NCI-H2196 treated with DMSO at 0.1 percent for 48 hours (cell line): ENCODE measurements around the gene ARHGEF37.

ENCODE experiments used
- DNase-seq: peaks from one replicate; lab custom pipeline; 2025; ENCODE audit not compliant: unreplicated experiment; lab: John Stamatoyannopoulos, UW

The ARHGEF37 gene

GRCh38 chr5:149671544-149671943 is 90.2 kb downstream of the ARHGEF37 start:
- DNase-seq = peak; percentile 94

- DNase-seq = no peak
Observed at GRCh38 chr5:149672701-149673476, 91.6 kb downstream of the ARHGEF37 start.

GRCh38 chr5:149674686-149675085 is 93.4 kb downstream of the ARHGEF37 start:
- DNase-seq = no peak

GRCh38 chr5:149675610-149676201 is 94.4 kb downstream of the ARHGEF37 start:
- no peak for DNase-seq

- no peak for DNase-seq
Observed at GRCh38 chr5:149677731-149678130, 96.4 kb downstream of the ARHGEF37 start.

GRCh38 chr5:149679876-149680809 is 98.8 kb downstream of the ARHGEF37 start:
- DNase-seq = no peak

GRCh38 chr5:149680810-149681221 is 99.5 kb downstream of the ARHGEF37 start:
- no peak for DNase-seq

GRCh38 chr5:149681252-149681651 is 100.0 kb downstream of the ARHGEF37 start:
- DNase-seq = no peak

GRCh38 chr5:149681922-149682321 is 100.6 kb downstream of the ARHGEF37 start:
- DNase-seq = no peak

- DNase-seq = no peak
Observed at GRCh38 chr5:149682532-149683075, 101.3 kb downstream of the ARHGEF37 start.

GRCh38 chr5:149683964-149684363 is 102.7 kb downstream of the ARHGEF37 start:
- no peak for DNase-seq

GRCh38 chr5:149684371-149684770 is 103.1 kb downstream of the ARHGEF37 start:
- no peak for DNase-seq
